HG03520 (cell line): ENCODE data around the gene VGLL4.
"Not testable (repeated sequence)": the region's sequence is repeated elsewhere in the genome, so short reads cannot be mapped to it uniquely, and the experiment has no call there.

Source experiments
- ATAC-seq: cut with Tn5 transposase; IDR thresholded peaks from one replicate; pipeline ENCODE4 v1.9.1; 2021; ENCODE audit warnings: mild to moderate bottlenecking, moderate library complexity; ENCODE audit not compliant: unreplicated experiment

The VGLL4 gene, protein sequence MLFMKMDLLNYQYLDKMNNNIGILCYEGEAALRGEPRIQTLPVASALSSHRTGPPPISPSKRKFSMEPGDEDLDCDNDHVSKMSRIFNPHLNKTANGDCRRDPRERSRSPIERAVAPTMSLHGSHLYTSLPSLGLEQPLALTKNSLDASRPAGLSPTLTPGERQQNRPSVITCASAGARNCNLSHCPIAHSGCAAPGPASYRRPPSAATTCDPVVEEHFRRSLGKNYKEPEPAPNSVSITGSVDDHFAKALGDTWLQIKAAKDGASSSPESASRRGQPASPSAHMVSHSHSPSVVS

DNA sequence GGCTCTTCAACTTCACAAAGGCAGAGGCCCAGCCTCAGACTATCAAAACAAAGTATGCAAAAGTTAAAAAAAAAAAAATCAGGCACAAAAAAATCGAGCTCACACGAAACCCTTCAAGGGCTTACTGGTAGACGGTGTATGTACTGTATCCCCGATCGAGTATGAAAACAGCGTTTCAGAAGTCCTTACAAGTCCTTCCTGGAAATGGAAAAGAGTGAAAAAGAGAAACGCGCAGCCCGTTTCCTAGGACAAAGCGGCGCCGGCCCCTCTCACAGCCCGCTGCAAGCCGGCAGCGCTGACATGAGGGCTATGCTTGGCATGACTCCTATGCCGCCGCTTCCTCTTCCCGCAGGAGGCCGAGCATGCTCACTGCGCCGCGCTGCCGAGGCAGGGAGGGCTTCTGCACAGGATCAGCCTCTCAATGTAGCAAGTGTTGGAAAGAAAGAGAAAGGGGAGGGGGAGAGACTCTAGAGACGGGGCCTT lies at the start of gene VGLL4:
VGLL4 (minus strand) TSS at position 311 of the 483 bp plus-strand sequence. CDS start 397 bp downstream, outside the sequence.
- peak; percentile 40 for ATAC-seq

DNA sequence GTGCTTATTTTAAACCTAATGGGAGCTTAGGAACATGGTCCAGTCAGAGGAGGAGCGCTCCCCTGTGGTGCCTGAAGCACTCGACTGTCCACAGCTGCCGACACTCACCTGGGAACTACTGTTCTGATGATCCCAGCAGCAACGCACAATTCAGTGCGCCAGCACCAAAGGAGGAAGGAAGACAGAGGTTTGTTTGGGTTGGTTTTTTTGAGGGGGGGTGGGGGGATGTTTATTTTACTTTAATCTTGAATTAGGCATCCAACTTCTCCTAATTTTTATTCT lies 48.8 kb upstream of the VGLL4 start:
- no peak for ATAC-seq

DNA sequence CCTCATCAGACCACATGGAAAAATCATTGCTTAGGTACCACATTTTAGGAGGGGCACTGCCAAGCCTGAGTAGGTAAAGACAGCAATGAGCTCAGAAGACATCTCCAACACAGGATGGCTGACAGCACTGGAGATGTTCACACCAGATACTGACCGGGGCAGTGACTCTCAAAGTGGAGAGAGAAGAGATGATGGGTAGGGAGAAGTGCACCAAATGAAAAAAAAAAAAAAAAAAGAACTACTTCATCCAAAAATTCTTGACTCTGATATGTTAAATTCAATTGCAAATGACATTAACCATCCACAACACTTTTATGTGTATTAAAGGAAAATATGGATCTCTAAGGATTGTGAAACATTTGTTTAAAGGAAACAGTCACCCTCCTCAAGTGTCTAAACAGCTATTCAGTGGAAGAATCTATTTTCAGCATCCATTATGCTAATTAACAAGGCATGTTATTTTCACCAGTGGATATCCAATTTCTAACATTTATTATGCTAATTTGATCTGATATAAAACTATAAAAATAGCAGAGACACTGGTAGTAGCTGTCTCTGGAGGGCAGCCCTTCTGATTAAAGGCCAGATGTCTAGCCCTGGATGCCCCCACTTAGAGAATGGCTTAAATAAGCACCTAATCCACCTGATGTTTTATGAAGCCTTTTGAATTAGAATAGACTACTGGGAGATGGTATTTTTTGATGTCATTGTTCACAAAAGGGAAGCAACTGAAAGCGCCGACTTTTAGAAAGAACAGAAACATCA lies 48.2 kb upstream of the VGLL4 start:
- ATAC-seq, result no peak

DNA sequence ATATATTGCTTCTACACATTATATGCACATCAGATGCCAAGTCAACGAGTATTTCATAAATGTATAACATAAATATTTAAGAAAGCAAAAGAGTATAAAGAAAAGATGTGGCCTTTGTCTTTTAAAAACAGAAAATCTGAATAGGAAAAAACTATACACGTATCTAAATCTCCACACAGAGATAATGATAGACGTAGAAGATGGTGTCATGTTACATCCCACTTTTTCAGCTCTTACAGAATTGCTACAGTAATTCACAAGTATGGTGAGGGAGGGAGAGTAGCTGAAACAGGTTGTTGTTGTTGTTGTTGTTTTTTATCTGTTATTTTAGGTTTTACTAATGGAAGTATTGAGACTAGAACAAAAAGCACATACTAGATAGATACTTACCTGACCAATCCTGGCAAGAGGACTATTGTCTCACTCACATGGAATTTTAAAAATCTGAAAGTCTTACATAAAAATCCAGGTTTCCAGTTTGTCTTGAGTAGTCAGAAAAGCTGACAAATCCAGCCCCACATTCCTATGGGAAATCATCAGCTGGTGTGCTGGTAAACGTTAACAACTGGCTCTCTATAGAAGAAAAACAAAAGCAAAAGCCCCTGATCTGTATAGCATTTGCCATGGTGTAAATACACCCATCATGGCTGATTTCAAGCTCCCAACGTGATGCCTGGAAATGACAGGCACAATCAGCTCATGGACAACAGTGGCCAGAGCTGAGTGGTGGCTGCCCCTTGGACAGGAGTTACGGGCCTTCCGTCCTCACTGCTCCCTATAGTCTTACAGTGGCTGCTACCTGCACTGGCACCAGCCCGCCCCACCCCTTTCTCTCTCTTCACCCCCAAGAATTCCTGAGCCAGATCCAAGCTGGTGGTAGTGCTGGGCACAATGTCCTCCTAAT lies 47.4 kb upstream of the VGLL4 start:
- no peak for ATAC-seq

DNA sequence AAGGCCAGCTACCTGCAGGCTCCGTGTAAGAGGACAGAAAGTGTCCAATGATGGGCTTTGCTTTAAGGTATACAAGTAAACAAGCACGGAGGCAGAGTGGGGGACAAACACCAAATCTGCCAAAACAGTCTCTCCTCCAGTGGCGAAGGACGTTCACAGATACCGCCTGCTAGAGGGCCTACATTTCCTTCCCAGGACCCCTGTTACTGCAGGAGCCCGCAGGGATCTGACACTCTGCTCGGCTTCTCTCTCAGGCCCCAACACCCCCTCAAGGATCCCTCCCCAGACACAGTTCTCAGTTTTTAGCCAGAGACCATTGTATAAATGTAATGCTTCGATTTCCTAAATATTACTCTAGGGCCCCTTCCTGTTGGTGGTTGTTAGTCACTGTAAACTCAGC lies 46.0 kb upstream of the VGLL4 start:
- no peak for ATAC-seq

DNA sequence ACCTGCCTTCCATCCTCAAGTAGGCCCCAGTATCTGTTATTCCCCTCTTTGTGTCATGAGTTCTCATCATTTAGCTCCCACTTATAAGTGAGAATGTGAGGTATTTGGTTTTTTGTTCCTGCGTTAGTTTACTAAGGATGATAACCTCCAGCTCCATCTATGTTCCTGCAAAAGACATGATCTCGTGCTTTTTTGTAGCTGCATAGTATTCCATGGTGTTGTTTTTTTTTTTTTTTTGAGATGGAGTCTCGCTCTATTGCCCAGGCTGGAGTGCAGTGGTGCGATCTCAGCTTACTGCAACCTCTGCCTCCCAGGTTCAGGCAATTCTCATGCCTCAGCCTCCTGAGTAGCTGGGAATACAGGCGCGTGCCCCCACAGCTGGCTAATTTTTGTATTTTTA lies 41.3 kb upstream of the VGLL4 start:
- not testable (repeated sequence) for ATAC-seq

DNA sequence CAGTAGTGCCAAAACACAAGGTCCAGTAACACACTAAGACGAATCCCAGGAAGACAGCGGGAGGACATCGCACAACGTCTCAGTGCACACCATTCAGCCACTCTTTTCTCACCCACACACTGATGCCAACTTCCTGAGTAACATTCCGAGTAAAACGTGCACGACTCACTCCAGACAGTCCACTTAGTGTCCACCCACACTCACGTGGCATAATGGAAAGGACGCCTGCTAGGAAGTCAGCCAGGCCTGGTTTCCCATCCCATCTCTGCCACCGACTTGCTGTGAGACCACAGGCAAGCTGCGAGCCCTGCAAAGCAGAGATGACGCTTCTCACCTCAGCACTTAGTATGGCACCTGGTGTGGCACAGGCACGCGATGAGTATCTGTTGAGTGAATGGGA lies 36.8 kb upstream of the VGLL4 start:
- no peak for ATAC-seq

DNA sequence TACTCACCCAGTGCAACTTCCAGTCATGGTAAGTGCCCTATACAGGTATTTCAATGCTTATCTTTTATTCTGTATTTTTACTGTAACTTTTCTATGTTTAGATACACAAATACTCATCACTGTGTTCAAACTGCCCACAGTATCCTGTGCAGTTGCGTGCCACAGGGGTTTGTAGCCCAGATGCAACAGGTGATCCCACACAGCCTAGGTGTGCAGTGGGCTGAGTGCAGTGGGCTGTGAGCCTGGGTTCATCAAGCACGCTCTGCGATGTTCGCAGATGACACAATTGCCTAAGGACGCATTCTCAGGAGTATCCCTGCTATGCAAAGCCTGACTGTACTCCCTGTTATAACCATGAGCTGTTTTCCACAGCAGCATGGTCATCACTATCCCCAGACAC lies 36.2 kb upstream of the VGLL4 start:
- no peak for ATAC-seq

DNA sequence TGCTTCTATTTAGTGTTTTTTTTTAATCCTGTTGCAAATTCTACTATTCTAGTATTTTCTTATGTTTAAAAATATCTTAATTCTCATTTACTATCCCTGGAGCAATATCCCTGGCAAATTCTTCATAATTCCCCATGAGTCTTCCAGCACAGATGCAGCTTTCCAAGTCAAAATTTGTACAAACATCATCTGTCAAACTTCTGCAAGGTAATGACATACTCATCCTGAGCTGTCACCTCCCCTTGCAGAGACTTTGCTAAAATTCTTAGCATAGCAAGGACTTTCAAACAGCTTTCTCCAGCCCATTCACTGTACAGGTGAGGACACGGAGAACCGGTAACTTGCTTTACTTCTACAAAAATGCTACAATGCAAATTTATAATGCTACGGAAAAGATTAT lies 28.6 kb upstream of the VGLL4 start:
- no peak for ATAC-seq

DNA sequence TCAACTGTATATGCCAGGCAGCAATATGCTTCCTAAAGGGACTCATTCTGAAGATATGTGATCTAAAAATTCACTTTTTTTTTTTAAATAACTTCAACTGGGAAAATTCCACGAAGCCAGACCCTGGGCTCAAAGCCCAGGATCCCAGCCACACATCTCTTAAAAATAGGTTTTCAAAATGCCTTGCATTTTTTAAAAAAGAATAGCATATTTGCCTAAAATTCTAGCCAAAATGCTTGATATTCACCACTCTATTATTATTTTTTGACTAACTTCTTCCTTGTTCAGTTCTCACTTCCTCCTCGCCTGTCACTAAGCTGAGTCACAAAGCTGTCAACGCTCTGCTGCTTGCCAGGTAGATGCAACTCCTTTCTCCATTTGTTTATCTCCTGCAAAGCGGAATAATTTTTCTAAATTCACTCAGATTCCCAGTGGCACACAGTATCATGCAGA lies 28.0 kb upstream of the VGLL4 start:
- ATAC-seq, result no peak

DNA sequence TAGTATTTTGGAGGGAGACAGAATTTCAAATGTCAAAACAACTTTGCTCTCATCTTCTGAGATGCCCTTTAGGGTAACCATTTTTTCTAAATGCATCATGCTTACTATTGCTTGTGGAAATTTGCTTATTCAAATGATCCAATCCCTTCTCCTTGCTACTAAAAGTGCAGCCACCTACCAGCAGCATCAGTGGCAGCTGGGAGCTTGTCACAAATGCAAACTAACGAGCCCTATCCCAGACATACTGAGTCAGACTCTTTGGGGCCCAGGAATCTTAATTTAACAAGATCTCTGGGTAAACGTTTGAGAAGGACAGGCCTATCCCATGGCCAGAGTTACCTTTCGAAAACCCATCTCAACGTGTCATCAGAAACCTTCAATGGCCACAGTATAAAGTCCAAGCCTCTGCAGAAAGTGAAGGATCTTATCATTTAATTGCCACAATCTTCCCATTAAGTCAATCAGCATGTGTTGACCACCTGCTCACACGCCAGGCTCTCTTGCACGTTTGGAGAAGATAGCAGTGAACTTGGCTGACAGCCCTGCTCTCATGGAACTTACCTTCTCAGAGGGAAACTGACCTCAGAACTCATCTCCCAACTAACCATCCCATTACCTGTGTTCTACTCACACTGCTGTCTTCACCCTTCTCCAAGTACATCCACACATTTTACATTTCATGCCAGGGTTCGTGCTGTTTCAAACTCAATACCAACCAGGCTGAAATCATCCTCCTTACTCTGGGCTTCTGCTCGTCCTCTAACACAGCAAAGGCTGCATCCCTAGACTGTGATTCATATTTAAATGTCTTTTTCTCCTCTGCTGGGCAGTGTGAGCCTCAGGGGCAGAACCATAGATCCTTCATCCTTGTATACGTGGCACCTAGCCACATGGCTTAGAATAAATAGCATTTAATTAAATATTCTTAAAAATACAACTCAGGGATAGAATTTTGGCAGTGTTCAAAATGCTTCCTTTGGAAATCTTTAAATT lies 24.8 kb upstream of the VGLL4 start:
- ATAC-seq, result no peak

DNA sequence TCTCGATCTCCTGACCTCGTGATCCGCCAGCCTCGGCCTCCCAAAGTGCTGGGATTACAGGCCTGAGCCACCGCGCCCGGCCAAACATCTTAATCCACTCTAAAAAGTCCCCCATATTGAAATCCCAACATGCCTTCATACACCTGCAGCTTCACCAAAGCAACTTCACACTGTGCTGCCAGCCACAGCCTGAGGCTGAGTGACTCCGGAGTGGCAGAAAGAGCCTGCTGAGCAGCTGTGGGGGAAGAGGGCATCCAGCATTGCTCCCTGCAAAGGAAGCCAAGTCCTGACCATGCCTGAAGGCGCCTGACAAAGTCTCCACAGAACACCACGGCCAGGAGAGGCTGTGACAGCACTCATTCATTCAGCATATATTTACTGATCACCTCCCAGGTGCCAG lies 21.6 kb upstream of the VGLL4 start:
- no peak for ATAC-seq

DNA sequence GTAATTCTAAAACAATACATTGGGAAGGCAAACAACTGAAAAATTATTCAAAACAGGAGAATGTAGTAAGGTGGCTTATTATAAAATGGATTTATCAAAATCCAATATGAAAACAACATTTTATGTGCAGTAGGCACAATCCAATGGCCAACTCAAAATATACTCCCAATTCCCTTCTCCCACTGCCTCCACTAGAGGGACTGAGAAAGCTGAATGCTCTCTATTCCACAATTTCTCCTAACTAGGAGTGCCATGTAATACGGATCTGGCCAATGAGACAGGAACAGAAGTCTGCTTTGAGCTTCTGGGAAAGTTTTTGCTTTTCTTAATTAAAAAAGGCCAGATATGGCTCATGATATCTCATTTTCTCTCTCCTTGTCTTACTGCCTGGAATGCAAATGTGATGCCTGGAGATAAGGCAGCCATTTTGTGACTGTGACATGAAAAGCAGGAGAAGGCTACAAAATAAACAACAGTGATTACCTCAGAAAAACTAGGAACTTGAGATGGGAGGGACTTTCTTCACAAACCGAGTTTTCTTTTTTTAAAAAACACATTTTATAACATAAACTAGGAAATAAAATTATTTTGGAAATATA lies 18.8 kb upstream of the VGLL4 start:
- no peak for ATAC-seq

DNA sequence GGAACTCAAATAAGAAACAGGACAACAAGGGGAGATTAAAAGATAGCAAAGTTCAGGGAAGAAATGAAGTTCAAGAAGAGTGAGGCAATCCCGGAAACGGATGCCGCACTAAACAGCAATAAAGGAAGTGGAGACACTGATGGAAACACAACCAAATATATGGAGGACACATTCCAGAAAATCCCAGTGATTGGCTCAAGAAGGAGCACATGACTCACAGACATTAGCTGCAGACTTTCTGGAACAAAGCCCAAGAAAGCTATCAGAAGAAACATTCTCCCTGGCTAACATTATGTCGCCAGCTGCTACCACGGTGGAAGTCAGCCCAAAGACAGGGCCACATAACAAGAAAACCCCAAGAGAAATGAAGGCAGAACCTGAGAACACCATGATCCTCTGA lies 18.1 kb upstream of the VGLL4 start:
- no peak for ATAC-seq

DNA sequence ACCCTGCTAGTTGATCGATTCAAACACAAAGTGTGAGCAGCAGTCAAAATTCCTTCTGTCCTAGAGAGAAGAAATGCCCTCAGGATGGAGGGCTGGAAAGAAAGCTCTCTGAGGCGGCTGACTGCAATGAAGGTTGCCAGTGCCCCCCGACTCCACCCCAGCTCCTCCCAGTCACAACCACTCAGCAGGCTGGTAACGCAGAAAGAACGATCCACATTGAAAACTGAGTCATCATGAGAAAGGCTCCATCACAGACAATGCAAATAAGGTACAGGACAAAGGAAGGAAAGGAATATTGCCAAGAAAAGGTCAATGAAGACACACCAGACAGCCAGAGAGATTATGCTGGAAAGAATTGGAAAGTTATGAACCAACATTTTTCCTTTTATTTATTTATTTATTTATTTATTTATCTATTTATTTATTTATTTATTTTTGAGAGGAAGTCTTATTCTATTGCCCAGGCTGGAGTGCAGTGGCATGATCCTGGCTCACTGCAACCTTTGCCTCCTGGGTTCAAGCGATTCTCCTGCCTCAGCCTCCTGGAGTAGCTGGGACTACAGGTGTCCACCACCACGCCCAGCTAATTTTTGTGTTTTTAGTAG lies 17.4 kb upstream of the VGLL4 start:
- no peak for ATAC-seq

DNA sequence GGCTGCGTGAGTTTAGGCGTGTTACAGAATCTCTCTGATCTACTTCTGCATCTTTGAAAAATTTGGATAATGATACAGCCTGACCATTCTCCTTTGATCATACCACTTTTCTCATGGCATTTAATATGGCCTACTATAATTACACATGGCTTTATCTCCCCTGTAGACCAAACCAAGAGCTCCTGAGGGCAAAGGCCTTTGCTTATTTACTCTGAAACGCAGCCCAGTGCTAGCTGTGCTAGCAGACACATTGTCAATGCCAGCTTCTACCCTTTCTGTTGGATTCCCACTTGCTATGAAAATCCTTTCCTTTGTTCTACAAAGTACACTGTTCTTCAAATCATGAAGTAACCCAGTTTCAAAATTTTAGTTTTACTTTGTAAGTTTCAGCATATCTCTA lies 16.5 kb upstream of the VGLL4 start:
- ATAC-seq, result no peak

DNA sequence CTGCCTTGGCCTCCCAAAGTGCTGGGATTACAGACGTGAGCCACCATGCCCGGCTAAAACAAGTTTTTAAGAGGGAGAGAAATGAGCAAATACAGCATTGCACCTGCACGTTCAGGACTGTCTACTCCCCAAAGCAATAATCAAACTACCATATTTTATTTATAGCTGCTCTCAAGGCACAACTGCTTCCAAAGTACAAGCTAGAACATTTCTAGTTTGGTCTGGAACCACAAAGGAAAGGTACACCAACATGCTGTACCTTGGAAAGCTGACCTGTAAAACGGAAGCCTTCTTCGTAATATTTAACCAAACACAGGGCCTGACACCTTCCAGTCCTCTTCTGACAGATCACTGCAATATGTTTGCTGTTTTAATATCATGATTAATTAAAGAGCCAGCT lies 14.5 kb upstream of the VGLL4 start:
- ATAC-seq, result no peak

DNA sequence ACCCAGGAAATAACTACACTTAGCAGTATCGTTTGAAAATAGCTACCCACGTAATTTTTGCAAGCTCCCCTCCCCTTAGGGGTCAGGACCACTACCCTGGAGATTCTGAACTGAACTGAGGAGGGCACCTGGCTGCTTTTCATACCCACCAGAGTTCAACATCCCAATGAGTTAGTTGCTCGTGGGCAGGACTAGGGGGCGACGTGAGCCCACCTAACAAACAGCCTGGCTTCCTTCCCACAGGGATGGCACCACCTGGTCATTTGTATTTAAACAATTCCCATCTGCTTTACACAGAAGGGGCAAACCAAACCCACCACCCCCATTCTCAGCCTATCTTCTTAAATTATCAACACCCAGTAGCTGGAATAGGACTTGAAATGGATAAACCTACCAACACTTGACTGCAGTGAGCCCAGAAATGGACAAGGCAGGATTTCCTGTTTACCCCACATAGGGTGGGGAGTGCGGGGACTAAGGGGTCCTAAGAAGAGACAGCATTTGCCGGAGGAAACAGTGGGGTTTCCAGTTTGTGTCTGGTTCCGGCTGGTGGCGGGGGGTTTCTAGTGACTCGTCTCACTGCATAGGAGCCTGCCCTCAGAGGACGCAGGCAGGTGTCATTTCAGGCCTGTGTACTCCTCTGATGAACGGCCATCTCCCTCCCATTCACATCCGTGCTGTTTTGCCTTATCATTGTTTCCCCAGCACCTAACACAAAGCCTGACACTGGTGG lies 11.6 kb upstream of the VGLL4 start:
- no peak for ATAC-seq

DNA sequence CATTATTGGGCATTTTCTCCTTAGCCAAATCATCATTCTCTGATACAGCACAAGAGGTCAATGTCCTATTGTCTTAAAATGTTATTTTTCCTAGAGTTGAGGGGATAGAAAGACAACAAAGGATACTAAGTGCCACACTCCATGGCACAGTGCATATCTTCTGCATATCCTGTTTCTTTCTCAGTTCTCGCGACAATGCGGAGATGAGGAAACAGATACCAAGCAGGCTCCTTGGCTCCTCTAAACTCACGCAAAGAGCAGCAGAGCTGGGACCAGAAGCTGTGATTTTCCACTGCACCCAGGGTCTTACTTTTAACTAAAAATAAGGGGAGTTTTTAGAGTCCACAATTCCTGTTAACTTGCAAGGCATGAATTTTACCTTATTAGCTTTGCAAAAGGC lies 10.5 kb upstream of the VGLL4 start:
- ATAC-seq, result no peak
